Amniotic epithelial cell (primary cell): ENCODE data around the gene MDC1.
A peak's percentile ranks its signal among the peaks of the same experiment; 100 is the strongest.
"Not testable (repeated sequence)": the region's sequence is repeated elsewhere in the genome, so short reads cannot be mapped to it uniquely, and the experiment has no call there.

ENCODE experiments used
- DNase-seq: peaks from one replicate; pipeline ENCODE4 v3.0.0-alpha.2; 2010; ENCODE audit warnings: low read depth

MDC1 gene

DNA sequence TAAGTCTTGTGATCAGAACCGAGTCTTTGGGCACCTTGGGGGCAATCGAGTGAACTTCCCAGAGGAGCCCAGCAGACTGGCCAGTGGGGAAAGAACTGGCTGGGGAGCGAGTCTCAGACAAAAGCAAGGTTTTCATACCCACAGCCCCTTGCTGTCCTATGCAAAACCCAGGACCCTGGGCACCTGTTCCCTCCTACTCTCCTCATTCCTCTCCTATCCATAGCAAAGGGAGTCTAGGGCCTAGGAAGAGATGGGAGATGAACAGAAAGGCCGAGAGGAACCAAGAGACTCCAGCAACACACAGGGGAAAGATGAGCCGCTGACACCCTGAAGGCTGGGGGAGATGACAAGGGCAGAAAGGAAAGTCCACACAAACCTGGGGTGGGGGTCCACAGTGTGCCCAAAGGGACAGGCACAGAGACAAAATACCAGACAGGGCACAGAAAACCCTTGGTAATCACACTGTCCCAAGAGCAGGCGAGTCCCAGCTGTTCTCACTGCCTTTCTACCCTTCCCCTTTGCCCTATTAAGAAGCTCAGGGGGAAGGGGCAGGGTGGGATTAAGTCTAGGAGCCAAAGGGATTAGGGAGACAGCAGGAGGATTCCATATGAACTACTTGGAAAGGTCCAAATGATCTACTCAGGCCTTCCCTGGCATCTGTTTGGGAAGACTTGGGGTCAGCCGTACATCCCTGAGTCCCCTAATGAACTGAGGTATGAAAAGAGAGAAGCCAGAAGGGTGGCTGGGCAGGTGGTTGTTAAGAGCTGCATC is 37.1 kb downstream of the MDC1 start:
- no peak for DNase-seq

DNA sequence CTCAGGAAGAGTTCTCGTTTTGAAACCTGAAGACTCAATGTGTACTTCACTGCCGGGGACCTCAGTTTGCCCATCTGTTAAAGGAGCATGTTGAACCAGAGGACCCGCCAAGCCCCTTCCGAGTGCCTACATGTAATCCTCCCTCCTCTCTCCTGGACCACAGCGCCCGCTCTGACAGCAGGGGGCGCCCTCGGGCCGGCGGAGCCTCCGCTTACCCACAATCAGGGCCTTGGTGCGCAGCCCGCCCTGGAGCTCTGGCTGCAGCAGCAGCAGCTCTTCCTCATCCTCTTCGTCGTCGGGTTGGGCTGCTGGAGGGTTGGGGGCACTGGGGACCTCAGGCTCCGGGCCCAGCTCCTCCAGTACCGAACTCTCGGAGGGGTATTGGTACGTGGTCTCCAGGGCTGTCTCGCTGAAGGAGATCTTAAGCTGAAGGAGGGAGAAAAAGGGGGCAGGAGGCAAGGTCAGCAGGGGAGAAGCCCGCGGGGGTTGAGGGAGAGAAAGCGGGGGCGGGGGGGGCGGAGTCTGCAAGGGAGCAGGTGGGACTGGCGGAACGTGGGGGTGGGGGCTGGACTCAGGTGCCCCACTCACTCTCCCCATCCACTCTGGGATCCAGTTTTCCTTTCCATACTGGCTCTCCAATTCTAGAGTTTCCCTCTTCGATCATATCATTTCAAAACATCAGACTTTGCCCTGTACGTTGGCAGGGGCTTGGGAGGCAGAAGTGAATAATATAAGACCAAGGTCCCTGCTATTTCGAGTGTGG is 37.9 kb downstream of the MDC1 start:
- DNase-seq, result peak; percentile 67

DNA sequence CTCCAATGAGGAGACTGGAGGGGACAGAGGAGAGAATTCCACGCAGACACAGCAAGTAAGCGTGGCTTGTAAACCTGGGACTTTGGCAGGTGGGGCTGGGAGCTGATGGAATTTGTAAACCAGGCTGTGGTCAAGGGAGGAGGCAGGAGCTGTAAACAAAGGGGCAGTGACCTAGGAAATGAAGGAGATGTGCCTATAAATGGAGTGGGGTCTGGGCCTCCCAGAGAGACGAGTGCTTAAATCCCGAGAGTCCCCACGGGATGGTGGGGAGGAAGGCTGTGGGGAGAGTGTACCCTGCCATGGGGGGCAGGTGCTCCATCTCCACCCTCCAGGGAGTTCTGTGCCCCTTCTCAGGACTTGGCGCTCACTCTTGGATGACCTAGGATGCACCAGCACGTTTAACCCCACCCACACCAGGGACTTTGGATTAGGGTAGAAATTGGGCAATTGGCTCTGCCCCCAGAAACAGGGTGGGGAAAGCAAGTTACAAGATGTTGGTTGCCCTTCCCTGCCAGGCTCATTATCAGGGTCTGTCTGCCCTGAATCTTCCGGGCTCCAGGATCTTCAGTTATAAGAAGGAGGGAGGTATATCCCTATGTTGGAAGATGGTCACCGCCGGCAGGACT is 40.3 kb downstream of the MDC1 start:
- DNase-seq, result no peak

DNA sequence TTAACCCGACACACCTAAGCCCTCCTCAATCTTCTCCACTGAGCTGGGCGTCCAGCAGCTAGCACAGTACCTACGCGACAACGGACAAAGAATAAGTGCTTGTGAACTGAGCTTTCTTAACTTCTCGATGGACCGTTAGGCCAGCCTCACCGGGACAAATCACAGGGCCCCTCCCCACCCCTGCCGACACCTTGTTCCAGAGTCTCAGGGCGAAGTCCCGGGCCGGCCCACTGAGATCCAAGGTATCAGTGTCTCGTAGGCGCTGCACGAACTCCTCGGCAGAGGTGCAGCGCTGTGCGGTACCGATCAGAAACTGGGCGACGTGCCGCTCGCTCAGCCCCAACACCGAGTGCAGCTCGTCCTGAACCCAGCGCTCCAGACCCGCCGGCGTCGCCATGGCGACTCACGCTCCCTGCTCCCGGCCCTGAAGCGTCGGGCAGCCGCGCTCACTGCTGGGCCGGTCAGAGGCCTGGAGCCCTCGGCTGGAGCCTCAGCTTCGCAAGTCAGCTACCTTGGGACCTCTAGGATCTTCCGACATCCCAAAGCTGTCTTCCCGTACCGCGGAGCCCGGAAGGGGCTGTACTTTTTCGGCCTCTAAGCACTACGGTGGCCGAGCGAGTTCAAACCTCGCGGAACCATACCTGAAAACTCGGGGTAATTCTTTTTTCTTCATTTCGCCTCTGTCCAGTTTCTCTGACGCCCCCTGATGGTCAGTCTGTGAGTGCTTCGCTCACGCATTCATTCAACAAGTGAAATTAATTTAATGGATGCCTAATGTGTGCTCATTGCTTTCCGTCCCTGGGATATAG is 44.4 kb downstream of the MDC1 start, which contains the start of gene DHX16:
DHX16 (minus strand) TSS at position 562 of the 809 bp plus-strand sequence; CDS start at position 397, 165 bp downstream.
- DNase-seq, result peak; percentile 98

DNA sequence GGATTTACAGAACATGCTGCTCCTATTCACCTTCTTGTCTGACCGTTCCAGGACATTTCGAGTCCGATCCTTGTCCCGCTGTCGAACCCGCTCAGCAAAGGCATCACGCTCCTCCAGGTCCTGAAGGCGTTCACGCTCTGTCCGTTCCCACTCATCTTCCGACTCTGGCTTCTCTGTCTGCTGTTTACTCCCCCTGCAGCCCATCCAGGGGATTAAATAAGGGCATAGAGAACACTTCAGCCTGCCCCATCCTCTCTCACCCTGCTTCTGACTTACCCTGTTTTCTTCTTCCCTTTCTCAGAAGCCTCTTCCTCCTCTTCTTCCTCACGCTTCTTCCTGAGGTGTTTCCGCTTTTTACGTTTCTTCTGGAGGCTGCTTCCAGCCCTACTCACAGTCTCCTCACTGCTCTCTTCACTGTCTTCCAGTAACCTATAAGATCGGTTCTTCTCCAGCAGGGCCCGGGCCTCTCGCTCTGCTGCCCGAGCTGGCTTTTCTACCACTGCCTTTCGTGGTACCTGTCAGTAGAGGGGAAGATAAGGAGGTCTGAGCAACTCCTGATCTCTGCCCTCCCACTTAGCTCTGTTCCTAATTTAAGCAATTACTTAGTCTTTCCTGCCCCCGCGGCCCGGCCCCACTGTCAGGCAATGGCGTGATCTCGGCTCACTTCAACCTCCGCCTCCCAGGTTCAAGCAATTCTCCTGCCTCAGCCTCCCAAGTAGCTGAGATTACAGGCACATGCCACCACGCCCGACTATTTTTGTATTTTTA is 46.1 kb downstream of the MDC1 start:
- no peak for DNase-seq

DNA sequence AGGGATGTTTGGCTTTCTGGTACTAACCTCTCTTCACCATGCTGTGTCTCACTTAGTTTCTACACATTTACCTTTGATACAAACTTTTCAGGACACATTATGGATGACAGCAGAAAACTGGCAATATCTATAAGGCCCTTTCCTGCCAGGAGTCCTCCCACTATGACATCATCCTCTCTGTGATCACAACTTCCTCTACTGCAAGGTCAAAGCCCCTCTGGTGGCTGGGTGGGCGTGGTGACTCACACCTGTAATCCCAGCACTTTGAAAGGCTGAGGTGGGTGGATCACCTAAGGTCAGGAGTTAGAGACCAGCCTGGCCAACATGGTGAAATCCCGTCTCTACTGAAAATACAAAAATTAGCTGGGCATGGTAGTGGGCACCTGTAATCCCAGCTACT is 50.8 kb downstream of the MDC1 start:
- not testable (repeated sequence) for DNase-seq

DNA sequence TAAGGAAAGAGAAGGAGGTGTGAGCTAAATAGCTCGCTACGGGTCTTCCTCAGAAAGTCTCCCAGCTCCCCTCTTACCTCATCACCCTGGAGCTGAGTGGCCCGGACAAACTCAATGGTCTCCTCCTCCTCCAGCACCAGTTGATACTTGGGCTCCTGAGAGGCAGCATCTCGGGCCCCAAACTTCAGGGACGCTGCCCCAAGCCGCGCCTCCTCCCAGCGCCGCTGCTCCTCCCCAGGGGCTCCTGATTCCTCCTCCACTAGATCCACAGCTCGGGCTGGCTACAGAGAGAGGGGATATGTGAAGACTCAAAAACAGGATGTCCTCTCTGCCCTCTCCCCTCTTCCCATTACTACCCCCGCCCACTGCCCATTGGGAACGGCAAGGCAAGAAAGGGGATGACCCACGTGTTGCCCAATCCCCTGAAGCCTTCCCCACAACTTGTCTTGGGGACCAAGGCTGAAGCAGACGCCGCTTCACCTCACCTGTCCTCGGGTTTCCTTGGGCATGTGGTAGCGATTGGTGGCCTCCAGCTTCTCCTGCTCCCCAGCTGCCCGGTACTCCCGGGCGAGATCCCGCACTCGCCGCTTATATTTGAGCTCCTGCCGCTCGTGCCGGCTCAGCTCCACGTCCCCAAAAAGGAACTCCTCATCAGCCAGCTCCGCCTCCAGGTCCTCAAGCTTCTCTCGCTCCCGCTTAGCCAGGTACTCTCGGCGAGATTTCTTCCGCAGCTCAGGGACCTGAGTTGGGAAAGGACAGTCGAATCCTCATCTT is 51.9 kb downstream of the MDC1 start:
- DNase-seq, result no peak

DNA sequence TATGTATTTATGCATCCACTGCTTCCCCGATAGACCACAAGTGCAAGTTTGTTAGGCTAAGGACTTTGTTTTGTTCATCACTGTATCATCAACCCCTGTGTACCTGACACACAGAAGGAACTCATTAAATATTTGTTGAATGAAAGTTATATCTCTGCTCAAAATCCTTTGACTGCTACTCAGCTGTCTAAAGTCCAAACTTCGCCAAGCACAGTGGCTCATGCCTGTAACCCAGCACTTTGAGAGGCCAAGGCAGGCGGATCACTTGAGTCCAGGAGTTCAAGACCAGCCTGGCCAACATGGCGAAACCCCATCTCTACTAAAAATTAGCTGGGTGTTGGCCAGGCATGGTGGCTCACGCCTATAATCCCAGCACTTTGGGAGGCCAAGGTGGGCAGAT is 59.2 kb downstream of the MDC1 start:
- not testable (repeated sequence) for DNase-seq

DNA sequence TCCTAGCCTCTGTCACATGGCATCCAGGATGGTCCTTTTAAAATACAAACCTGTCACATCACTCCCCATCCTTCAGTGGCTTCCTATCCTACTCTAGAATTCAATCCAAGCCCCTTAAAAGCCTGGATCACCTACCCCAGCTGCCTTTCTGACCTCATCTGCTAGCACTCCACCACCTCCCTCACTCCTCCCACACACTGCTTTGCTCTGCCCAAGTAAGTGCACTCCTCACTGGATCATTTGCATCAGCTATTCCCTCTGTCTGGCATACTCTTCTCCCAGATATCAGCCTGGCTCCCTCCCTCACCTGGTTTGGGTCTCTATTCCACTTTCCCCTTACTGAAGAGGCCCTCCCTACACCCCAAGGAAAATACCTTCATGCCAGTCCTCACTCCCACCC is 59.6 kb downstream of the MDC1 start:
- peak; percentile 51 for DNase-seq

DNA sequence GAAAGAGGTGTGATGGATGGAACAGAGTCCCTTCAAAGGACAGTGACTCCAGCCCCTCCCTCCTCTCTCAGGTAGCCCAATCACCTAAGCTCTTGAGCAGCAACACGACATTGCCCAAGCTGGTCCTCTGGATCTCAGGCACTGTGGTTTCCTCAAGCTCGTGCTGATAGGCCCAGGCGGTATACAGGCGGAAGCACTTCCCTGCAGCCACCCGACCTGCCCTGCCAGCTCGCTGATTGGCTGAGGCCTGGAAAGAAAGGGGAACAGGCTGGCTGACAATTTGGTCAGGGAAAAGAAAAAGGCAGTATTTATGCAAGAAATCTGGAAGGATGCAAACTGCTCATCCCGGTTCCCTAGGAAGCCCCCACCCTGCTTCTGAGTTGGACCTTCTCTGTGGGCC is 60.6 kb downstream of the MDC1 start:
- DNase-seq, result no peak

DNA sequence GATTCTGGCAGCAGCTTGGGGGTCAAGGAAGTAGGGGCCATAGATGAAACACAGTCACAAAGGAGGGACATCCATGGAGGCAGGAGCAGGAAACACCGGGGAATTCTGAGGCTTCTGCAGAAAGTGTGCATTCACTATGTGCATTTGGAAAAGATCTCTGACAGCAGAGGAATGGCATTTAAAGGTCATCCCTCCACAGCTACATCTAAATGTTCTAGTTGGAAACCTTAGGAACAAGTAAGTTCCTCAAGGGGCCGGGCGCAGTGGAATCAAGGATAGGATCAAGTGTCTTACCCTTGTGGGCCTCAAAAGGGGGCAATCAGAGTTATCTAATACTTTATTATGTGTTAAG is 61.4 kb downstream of the MDC1 start:
- no peak for DNase-seq

DNA sequence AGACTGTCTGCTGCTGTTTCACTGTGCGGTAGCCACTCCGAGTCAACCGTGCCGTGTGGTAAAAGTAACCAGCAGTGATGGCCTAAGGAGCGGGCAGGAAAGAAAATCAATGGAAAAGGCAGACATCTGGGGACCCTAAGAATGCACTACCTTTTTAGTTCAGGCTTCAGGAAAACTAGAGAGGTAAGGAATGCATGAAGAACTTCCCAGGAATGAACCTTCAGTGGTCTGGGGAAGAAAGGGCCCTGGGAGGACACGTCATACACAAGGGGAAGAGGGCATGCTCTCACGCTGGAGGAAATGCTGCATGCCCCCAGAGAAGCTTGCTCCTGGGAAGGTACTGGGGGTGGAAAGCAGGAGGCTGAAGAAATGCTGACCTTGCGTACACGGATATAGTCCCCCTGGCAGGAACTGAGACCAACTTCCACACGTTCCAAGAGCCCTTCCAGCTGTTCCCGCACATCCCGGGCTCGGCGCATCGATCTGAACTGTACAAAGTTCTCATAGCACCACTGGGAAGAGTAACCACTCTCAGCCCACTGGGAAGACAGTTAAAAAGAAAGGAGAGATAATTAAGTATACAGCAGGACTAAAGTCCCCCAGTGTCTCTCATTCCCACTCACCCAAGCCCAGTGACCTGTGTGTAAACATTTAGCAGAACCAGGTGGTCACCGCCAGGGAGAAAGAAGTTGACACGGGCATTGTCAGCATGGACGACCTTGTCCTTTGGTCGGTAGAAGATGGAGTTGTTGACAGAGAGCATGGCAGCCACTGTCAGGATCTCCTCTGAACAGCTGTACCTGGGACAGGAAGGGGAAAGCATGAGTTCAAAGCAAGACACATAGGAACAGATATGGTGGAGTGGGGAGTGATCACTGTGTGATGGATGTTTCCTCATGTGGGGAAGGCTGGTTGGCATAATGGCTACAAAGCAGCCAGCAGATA is 62.0 kb downstream of the MDC1 start:
- DNase-seq, result no peak

DNA sequence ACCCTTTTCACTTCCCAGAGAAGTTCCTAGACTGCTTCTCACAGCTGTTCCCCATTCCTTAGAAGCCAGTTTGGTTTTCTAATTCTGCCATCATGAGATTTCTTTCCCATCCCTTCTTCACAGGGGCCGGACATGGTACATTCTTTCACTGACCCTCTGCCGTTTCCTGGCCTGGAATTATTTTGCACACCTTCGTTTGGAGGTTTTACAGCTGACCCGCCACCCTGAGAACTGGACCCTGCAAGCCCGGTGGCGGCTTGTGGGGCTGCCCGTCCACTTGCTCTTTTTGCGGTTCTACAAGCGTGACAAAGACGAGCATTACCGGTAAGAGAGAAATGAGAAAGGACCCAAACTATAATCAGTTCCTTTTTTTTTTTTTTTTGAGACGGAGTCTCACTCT is 65.9 kb downstream of the MDC1 start:
- no peak for DNase-seq
